ENCODE data around the gene NUP98. TPM values are rescaled to one million over a fixed set of nuclear protein-coding genes. Genes with fewer than 3 reads are reported as not detected.

NUP98 gene
- total and polyA plus RNA-seq, 8 donors = 12.2 to 38.0 (median 26.1) TPM

DNA sequence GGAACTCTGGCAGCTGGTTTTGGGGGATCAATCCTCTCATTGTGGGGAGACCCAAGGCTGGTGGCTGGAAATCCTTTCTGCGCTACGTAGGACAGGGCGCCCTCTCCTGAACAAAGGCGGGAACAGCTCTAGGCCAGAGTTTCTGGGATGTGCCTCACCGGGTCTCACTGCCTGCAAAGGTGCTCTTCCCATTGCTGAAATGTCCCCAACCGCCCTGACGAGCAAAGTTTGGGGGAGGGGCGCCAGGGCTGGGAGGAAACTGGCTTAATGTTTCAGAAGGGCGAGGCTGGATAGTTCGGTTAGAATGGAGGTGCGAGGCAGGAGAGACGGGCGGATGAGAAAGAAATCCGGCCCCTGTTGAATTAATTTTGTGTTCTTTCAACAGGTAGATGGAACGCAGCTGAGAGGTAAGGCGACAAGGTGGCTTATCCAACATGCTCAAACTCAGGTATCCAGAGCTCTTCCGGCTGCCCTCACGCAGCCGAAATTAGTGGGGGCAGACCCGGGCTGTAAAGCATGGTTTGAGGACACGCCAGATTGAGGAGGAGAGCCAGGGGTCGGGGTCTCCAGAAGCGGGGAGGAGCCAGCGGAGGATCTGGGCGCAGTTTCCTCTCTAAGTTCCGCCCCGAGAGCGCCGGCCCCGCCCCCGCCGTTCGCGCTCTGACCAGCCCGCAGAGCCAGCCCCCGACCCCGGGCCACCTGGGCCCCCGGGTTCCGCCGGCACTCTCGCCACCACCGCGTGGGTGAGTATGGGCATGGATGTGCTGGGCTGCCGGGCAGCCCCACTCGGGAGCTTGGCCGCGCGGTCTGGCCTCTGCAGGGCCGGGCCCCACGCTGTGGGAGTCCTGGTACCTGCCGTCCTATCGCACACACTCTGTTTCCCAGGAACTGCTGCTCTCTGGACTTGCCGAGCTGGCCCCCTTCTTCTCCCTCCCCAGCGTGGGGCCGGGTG is 10.8 kb upstream of the NUP98 start, which contains the start of gene PGAP2:
TSS of gene PGAP2 (plus strand) at position 652 of the 952 bp plus-strand sequence. CDS start 2,700 bp downstream, outside the sequence.
- no peaks in the 10 kb centered on the region for H3K36me3 ChIP-seq
- FAIRE-seq = no peak
- peak within 1 kb of the TSS; percentile 45 to 81 (median 69) for H3K27ac ChIP-seq

DNA sequence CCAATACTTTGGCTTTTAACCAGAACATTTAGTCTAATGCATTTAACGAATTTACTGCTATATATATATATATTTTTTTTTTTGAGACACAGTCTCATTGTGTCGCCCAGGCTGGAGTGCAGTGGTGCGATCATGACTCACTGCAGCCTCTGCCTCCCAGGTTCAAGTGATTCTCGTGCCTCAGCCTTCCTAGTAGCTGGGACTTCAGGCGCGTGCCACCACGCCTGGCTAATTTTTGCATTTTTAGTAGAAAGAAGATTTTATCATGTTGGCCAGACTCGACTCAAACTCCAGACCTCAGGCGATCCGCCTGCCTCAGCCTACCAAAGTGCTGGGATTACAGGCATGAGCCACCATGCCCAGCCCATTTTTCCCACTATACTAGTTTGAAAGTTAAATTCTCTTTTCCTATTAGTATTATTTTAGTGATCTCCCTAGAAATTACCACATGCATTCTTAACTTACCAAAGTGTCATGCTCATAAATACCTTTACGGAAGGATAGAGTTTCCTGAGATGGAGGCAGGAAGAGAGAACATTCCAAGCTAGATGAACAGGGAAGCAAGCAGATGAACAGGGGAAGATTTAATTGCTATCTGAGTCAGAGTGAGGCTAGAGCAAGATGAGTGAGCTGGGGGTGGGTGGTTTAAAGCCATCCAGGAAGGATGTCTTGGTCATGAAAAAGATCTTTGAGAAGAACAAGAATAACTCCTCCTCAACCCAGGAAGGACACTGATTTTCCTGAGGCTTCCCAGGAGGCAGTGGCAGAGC is 6.6 kb upstream of the NUP98 start:
- Histone ChIP-seq H3K27me3 (no peaks in the 10 kb centered on the region), H3K4me1 (no peaks in the 10 kb centered on the region), H3K27ac (no peak overlapping the region), H3K36me3 (no peaks in the 10 kb centered on the region), H3K9me3 (no peaks in the 10 kb centered on the region), H3K4me3 (no peak overlapping the region)
- 90 to 94% methylated on average over 11 of the region's 11 CpGs for WGBS, 2 donors
- intact Hi-C loops (cut with DNase I) = no loop called here
- TF ChIP-seq, protein P1, sequence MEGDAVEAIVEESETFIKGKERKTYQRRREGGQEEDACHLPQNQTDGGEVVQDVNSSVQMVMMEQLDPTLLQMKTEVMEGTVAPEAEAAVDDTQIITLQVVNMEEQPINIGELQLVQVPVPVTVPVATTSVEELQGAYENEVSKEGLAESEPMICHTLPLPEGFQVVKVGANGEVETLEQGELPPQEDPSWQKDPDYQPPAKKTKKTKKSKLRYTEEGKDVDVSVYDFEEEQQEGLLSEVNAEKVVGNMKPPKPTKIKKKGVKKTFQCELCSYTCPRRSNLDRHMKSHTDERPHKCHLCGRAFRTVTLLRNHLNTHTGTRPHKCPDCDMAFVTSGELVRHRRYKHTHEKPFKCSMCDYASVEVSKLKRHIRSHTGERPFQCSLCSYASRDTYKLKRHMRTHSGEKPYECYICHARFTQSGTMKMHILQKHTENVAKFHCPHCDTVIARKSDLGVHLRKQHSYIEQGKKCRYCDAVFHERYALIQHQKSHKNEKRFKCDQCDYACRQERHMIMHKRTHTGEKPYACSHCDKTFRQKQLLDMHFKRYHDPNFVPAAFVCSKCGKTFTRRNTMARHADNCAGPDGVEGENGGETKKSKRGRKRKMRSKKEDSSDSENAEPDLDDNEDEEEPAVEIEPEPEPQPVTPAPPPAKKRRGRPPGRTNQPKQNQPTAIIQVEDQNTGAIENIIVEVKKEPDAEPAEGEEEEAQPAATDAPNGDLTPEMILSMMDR (IDR thresholded peaks at IDR 0.05) = no peak
- no peak for ATAC-seq
- DNase-seq = peak in 1 of 6 donors; percentile 11
- FAIRE-seq = no peak

More for the DNA sequence above, 10.8 kb upstream of the NUP98 start, which contains the start of gene PGAP2:
- Histone ChIP-seq H3K4me1 (no peaks in the 10 kb centered on the region), H3K4me3 (peak within 1 kb of the TSS; percentile 68 to 94 (median 80)), H3K9me3 (no peaks in the 10 kb centered on the region), H3K27me3 (no peaks in the 10 kb centered on the region)
- ATAC-seq (peak; percentile 88 to 95 (median 90)), DNase-seq (peak; percentile 41 to 86 (median 70))
- WGBS, 2 donors = 1% methylated on average over 53 to 55 of the region's 55 CpGs
- intact Hi-C loops (cut with DNase I) = no loop called here
- TF ChIP-seq, protein P1 (IDR thresholded peaks at IDR 0.05) = peak; percentile 8 to 42 (median 32)

DNA sequence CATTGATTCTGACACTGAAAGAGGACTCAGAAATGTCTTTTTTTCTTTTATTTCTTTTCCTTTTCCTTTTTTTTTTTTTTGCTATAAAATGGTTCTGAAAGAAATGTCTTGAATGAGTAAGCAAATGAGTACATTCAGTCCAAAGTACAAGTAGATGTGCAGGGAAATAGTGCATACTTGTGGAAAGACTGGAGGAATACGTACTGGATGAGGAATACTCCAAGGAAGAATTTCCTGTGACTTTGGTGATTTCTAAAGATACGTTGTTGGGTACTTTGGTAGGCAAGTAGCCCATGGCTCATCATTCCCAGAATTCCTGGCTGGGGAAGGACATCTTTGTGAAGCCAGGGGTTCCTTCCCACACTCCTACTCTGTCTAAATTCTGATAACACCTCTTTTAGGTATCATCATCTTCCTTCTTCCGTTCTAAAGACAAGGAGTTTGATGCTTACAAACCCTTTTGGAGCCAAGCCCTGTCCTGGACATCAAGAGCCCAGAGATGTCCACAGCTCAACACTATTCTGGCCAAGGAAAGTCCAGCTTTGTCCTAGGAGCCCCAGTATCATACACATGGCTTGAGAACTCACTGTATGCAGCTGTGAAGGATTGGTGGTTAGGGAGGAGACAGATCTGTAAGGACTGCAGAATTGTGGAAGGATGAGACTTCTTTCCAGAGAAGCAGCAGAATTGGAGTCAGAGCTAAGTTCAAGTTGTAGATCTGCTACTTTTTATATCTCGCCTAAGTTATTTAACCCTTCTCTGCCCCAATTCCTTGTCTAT is 4.8 kb upstream of the NUP98 start:
- ATAC-seq (no peak), FAIRE-seq (no peak), DNase-seq (no peak)
- Histone ChIP-seq H3K9me3 (no peaks in the 10 kb centered on the region), H3K27me3 (no peaks in the 10 kb centered on the region), H3K36me3 (no peaks in the 10 kb centered on the region), H3K4me1 (peaks cover 0 to 5% (median 0%) of the 10 kb centered on the region in 3 donors), H3K4me3 (no peak overlapping the region), H3K27ac (no peak overlapping the region)
- intact Hi-C loops (cut with DNase I) = no loop called here
- WGBS, 2 donors = 75 to 81% methylated on average over 4 of the region's 4 CpGs
- TF ChIP-seq, protein P1 (IDR thresholded peaks at IDR 0.05) = no peak

DNA sequence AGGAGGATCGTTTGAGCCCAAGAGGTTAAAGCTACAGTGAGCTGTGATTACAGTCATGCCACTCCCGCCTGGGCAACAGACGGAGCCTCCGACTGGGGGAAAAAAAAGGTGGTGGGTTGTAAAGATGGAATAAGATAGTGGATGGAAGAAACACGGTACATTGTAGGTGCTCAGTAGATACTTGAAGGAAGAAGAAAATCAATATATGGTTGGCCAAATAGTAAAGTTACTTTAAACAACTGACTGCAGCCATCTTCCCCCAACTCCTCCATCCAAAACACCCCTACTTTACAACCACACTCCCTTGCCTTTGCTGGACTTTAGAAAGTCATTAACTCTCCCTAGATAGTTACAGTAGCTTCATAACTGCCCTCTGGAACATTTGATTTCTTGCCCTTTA is 2.5 kb upstream of the NUP98 start:
- H3K9me3 ChIP-seq = no peaks in the 10 kb centered on the region
- ATAC-seq = no peak
- TF ChIP-seq, protein P1 (IDR thresholded peaks at IDR 0.05) = no peak
- 71 to 88% methylated on average over 5 of the region's 5 CpGs for WGBS, 2 donors
- no peak for DNase-seq
- H3K27ac ChIP-seq = no peak overlapping the region
- H3K4me1 ChIP-seq = peaks cover 3 to 16% (median 10%) of the 10 kb centered on the region in 3 donors
- no peak overlapping the region for H3K4me3 ChIP-seq
- no peak for FAIRE-seq
- intact Hi-C loops (cut with DNase I) = no loop called here
- H3K36me3 ChIP-seq = no peaks in the 10 kb centered on the region
- H3K27me3 ChIP-seq = no peaks in the 10 kb centered on the region
